ENCODE data around the gene NAA40.
A peak's percentile ranks its signal among the peaks of the same experiment; 100 is the strongest.

Gene NAA40

DNA sequence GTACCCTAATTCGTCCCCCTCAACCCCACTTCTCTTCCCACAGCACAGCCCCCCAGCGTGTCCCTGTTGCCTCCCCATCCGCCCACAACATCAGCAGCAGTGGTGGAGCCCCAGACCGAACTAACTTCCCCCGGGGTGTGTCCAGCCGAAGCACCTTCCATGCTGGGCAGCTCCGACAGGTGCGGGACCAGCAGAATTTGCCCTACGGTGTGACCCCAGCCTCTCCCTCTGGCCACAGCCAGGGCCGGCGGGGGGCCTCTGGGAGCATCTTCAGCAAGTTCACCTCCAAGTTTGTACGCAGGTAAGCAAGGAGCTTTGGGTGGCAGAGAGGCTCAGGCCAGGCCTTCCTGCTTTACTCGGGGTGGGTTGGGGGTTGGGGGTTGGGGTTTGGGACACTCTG is 34.1 kb upstream of the NAA40 start (continued):
- TF ChIP-seq ZNF10 (tag by site-specific recombination; IDR thresholded peaks at IDR 0.05) (no peak), ZNF658 (tag by site-specific recombination; IDR thresholded peaks at IDR 0.05) (no peak), ZNF112 (tag by site-specific recombination; IDR thresholded peaks at IDR 0.05) (no peak), IKZF3 (tag by site-specific recombination; IDR thresholded peaks at IDR 0.05) (no peak)

DNA sequence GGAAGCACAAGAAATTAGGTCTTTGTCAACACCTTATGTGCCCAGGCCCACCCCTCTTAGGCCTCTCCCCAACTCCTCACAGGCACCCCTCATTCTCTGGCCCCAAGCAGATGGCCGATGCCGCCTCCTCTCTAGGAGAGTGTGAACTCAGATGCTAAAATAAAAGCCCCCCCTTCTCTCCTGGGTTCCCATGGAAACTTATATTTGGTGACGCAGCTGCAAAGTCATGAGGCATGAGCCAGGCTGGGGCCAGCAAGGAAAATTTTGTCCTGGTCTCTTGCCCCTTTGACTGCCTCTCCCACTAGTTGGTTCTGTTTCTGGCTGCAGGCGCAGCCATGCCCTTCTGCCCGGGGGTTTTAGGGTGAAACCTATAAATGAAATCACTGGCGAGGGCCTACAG is 33.6 kb upstream of the NAA40 start:
- no peak overlapping the region for H3K4me3 ChIP-seq (ENCODE audit: low read depth, low read length)
- H3K36me3 ChIP-seq (ENCODE audit: control insufficient read depth in 2 of 2, insufficient read depth in 1 of 2, low read length in 2 of 2) = peaks cover 0 to 75% of the 10 kb centered on the region in 2 experiments; a peak in 1 of 3 replicates
- H3K4me1 ChIP-seq (ENCODE audit: control insufficient read depth, insufficient read depth, low read length) = no peaks in the 10 kb centered on the region
- H3K9me3 ChIP-seq (ENCODE audit: control insufficient read depth, insufficient read depth, low read depth, low read length) = no peaks in the 10 kb centered on the region
- TF ChIP-seq MYNN (tag by site-specific recombination; IDR thresholded peaks at IDR 0.05; ENCODE audit: borderline replicate concordance) = peak; percentile 86
- no peak for TF ChIP-seq ZNF155 (tag by site-specific recombination; IDR thresholded peaks at IDR 0.05)
- ChIA-PET CTCF (no interaction called here), POLR2A (no interaction called here)
- no peak overlapping the region for H3K27ac ChIP-seq (ENCODE audit: extremely low read depth, low read depth, low read length)

DNA sequence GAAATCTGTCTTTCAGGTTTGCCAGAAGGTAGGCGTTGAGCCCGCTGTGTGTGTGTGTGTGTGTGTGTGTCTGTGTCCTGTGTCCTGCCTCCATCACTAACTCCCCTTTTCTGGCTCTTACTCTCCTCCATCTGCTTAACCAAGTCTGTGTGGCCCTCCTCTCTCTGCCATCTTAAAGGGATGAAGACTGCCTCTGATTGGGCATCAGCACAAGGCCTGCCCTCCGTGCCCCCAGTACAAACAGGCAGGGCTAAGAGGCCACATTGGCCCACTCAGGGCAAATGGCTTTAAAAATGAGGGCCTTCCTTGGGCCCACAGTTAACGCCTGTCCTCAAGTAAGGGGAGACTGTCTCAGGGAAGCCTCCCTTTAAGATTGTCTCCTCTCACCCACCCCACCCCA is 32.7 kb upstream of the NAA40 start:
- TF ChIP-seq, protein P1, sequence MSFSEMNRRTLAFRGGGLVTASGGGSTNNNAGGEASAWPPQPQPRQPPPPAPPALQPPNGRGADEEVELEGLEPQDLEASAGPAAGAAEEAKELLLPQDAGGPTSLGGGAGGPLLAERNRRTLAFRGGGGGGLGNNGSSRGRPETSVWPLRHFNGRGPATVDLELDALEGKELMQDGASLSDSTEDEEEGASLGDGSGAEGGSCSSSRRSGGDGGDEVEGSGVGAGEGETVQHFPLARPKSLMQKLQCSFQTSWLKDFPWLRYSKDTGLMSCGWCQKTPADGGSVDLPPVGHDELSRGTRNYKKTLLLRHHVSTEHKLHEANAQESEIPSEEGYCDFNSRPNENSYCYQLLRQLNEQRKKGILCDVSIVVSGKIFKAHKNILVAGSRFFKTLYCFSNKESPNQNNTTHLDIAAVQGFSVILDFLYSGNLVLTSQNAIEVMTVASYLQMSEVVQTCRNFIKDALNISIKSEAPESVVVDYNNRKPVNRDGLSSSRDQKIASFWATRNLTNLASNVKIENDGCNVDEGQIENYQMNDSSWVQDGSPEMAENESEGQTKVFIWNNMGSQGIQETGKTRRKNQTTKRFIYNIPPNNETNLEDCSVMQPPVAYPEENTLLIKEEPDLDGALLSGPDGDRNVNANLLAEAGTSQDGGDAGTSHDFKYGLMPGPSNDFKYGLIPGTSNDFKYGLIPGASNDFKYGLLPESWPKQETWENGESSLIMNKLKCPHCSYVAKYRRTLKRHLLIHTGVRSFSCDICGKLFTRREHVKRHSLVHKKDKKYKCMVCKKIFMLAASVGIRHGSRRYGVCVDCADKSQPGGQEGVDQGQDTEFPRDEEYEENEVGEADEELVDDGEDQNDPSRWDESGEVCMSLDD (tag by site-specific recombination; IDR thresholded peaks at IDR 0.05) = no peak
- TF ChIP-seq ZNF121 (tag by site-specific recombination; IDR thresholded peaks at IDR 0.05) (no peak), ZNF76 (tag by site-specific recombination; IDR thresholded peaks at IDR 0.05; ENCODE audit: borderline replicate concordance, low read depth) (no peak), ZNF138 (tag by site-specific recombination; IDR thresholded peaks at IDR 0.05; ENCODE audit: borderline replicate concordance) (no peak), ZNF843 (tag by site-specific recombination; IDR thresholded peaks at IDR 0.05) (no peak)
- no peaks in the 10 kb centered on the region for H3K9me3 ChIP-seq (ENCODE audit: control insufficient read depth, insufficient read depth, low read depth, low read length)
- no peaks in the 10 kb centered on the region for H3K4me1 ChIP-seq (ENCODE audit: control insufficient read depth, insufficient read depth, low read length)
- CTCF ChIA-PET = interaction anchor here (0.6 to 2.4 kb wide), 10 partner anchors 9 to 68 kb away, joined by 3 to 16 read pairs (median 3); partner anchors contain the start of gene MARK2
- H3K36me3 ChIP-seq (ENCODE audit: control insufficient read depth in 2 of 2, insufficient read depth in 1 of 2, low read length in 2 of 2) = peaks cover 0 to 66% of the 10 kb centered on the region in 2 experiments; a peak in 1 of 3 replicates
- no peak overlapping the region for H3K4me3 ChIP-seq (ENCODE audit: low read depth, low read length)
- POLR2A ChIA-PET = interaction anchor here (1.1 kb wide), 1 partner anchor 67 kb away, joined by 4 read pairs; the partner anchor contains the start of gene MARK2
- H3K27ac ChIP-seq (ENCODE audit: extremely low read depth, low read depth, low read length) = no peak overlapping the region

DNA sequence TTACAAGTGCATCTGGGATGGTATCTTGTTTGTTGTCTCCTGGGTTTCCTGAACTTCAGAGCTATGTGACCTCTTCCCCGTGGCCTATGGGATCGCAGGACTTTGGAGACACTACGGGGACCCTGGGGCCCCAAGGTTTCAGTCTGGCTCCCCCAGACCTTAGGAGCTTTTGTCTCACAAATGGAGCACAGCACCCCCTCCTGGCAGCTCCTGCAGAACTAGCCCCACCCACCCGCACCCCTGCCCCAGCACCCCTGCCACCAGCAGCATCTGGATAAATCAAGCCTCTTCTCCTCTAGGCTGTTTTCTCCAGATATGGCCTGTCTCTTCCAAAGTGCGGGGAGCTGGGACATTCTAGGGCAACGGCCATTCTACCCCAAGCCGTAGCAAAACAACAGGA is 32.2 kb upstream of the NAA40 start:
- ChIA-PET CTCF (interaction anchor here (0.6 to 2.4 kb wide), 12 partner anchors 10 to 503 kb away, joined by 3 to 16 read pairs (median 3); partner anchors contain the start of gene MARK2), POLR2A (interaction anchor here (1.1 kb wide), 1 partner anchor 68 kb away, joined by 4 read pairs; the partner anchor contains the start of gene MARK2)
- Histone ChIP-seq H3K27ac (ENCODE audit: extremely low read depth, low read depth, low read length) (no peak overlapping the region), H3K9me3 (ENCODE audit: control insufficient read depth, insufficient read depth, low read depth, low read length) (no peaks in the 10 kb centered on the region), H3K4me1 (ENCODE audit: control insufficient read depth, insufficient read depth, low read length) (no peaks in the 10 kb centered on the region), H3K4me3 (ENCODE audit: low read depth, low read length) (no peak overlapping the region), H3K36me3 (ENCODE audit: control insufficient read depth in 2 of 2, insufficient read depth in 1 of 2, low read length in 2 of 2) (peaks cover 0 to 63% of the 10 kb centered on the region in 2 experiments; a peak in 1 of 3 replicates)
- TF ChIP-seq ZNF146 (tag by site-specific recombination; IDR thresholded peaks at IDR 0.05) = no peak
- TF ChIP-seq, protein P2, sequence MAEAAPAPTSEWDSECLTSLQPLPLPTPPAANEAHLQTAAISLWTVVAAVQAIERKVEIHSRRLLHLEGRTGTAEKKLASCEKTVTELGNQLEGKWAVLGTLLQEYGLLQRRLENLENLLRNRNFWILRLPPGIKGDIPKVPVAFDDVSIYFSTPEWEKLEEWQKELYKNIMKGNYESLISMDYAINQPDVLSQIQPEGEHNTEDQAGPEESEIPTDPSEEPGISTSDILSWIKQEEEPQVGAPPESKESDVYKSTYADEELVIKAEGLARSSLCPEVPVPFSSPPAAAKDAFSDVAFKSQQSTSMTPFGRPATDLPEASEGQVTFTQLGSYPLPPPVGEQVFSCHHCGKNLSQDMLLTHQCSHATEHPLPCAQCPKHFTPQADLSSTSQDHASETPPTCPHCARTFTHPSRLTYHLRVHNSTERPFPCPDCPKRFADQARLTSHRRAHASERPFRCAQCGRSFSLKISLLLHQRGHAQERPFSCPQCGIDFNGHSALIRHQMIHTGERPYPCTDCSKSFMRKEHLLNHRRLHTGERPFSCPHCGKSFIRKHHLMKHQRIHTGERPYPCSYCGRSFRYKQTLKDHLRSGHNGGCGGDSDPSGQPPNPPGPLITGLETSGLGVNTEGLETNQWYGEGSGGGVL (tag by site-specific recombination; IDR thresholded peaks at IDR 0.05) = no peak

Data from HEK293 (cell line).